Gastrocnemius medialis (tissue), 4 donors: ENCODE results near the gene ANKRD65.
"Not testable (repeated sequence)": the region's sequence is repeated elsewhere in the genome, so short reads cannot be mapped to it uniquely, and the experiment has no call there.

Source experiments
- POLR2A ChIP-seq, 2 donors: fragments of 450-650 bp; IDR thresholded peaks; one replicate each; pipeline ENCODE4 v1.6.1; 2017; ENCODE audit warnings: antibody characterized with exemption in 2 of 2, mild to moderate bottlenecking in 2 of 2, moderate library complexity in 2 of 2
- TF ChIP-seq, protein P1 (sequence below), 5 experiments: fragments of 450-650 bp in 3 of 5; fragments of 200-600 bp in 2 of 5; sonication (generic) in 2 of 5; IDR thresholded peaks in 4 of 5; conservative IDR thresholded peaks in 1 of 5; 1 replicate in 4 of 5; 2 replicates in 1 of 5; pipeline ENCODE4 v1.5.1; 2016 to 2019; ENCODE audit warnings: antibody characterized with exemption in 5 of 5, mild to moderate bottlenecking in 3 of 5, moderate library complexity in 3 of 5

GRCh38 chr1:1454286-1455056, 33.4 kb upstream of the ANKRD65 start:
- TF ChIP-seq, protein P1, sequence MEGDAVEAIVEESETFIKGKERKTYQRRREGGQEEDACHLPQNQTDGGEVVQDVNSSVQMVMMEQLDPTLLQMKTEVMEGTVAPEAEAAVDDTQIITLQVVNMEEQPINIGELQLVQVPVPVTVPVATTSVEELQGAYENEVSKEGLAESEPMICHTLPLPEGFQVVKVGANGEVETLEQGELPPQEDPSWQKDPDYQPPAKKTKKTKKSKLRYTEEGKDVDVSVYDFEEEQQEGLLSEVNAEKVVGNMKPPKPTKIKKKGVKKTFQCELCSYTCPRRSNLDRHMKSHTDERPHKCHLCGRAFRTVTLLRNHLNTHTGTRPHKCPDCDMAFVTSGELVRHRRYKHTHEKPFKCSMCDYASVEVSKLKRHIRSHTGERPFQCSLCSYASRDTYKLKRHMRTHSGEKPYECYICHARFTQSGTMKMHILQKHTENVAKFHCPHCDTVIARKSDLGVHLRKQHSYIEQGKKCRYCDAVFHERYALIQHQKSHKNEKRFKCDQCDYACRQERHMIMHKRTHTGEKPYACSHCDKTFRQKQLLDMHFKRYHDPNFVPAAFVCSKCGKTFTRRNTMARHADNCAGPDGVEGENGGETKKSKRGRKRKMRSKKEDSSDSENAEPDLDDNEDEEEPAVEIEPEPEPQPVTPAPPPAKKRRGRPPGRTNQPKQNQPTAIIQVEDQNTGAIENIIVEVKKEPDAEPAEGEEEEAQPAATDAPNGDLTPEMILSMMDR (IDR thresholded peaks at IDR 0.05 in 4 of 5, conservative IDR thresholded peaks at IDR 0.05 in 1 of 5) = not testable (repeated sequence)
- TF ChIP-seq POLR2A (IDR thresholded peaks at IDR 0.05) = not testable (repeated sequence)
